Activated CD8-positive, alpha-beta memory T cell treated with anti-CD3 and anti-CD28 coated beads for 36 hours (primary cell): ENCODE measurements around the gene CSRP1. TPM values are rescaled to one million over a fixed set of nuclear protein-coding genes. Genes with fewer than 3 reads are reported as not detected.
"Not testable (repeated sequence)": the region's sequence is repeated elsewhere in the genome, so short reads cannot be mapped to it uniquely, and the experiment has no call there.

Experiments
- CTCF ChIA-PET: fragments of 350-600 bp; sonication (Branson Sonifier 250); formaldehyde crosslinking; loops from one replicate; lab custom pipeline; 2021; ENCODE audit warnings: antibody characterized with exemption; lab: Charles Lee
- POLR2A ChIA-PET: fragments of 350-600 bp; sonication (Branson Sonifier 250); formaldehyde crosslinking; loops from one replicate; lab custom pipeline; 2021; ENCODE audit warnings: antibody characterized with exemption; lab: Charles Lee
- total RNA-seq, 2 experiments: library from RNA; stranded (reverse); gene quantifications; one replicate each; pipeline ENCODE4 v1.2.3, GENCODE V29; 2021

CSRP1 gene
- total RNA-seq: 10 to 100 TPM; 69.3 to 71.8 TPM

DNA sequence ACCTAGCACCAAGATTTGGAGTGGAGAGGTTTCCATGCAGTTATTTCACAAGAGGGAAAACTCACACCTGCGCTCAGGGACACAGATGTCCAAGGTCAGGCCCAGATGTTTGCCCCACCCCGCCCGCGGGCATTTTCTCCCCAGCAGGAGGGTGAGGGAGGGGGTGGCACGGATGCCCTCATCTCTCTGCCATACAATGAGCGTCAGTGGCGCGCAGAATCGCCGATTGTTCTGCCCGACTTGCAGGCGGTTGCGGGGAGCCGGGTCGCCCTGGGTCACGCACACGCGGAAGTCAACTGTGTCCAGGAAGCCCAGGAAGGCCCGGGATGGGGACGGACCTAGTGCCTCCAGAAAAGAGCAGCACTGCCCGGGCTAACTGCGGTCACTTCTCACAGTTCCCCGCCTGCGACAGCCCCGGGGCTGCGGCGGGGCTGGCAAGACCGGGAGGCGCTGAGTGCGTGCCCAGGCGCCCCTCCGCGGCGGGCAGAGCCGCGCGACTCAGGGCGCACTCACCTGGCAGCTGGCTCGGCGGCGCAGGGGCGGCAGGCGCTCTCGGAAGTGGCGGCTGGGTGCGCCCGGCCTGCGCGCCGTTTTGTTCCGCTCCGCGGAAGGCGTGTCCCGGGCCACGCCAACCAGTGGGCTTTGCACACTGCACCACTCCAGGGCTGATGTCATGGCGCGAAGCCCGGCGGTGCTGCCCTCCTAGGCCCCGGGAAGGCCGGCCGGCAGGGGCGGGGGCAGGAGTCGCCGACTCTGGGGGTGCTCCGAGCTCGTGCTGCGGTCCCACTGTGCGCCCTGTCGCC is at the start of gene CSRP1:
CSRP1 (minus strand) TSS at position 567 of the 803 bp plus-strand sequence. CDS start 10,820 bp downstream, outside the sequence.
- ChIA-PET CTCF (interaction anchor here (1.1 to 3.3 kb wide), 6 partner anchors 8 to 52 kb away, joined by 3 to 24 read pairs (median 3); partner anchors contain the start of gene NAV1), POLR2A (interaction anchor here (0.7 to 1.5 kb wide), 3 partner anchors 10 to 1688 kb away, joined by 3 to 6 read pairs (median 6); no protein-coding TSS in a partner anchor)

- CTCF ChIA-PET: no interaction called here
- POLR2A ChIA-PET: no interaction called here
These were observed 48.6 kb upstream of the CSRP1 start for GRCh38 chr1:201555593-201555945.

DNA sequence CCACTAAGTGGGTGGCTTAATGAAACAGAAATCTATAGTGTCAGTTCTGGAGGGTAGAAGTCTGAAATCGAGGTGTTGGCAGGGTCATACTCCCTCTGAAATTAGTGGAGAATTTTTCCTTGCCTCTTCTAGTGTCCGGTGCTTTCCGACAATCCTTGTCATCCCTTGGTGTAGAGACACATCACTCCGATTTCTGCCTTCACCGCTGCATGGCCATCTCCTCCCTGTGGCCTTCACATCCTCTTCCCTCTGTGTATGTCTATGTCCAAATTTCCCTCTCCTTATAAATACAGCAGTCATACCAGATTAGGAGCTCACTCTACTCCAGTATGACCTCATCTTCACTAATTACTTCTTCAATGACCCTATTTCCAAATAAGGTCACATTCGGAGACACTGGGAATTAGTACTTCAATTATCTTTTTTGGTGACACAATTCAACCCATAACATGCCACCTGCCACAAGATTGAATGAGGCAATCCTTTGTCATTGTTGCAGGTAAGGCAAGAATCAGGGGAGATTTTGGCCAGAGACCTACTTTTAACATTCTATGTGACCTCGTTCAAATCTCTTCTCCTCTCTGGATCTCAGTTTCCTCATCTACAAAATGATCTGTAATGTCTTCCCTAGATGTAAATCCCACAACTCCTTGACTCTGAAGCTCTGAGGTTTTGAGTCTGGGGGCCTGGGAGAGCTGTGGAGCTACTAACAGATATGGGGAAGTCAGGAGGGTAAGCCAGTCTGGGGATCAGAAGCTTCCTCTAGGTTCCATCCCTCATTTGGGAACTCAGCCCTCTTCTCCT is 48.1 kb upstream of the CSRP1 start:
- ChIA-PET CTCF (no interaction called here), POLR2A (no interaction called here)

GRCh38 chr1:201554190-201554600 is 47.3 kb upstream of the CSRP1 start:
- POLR2A ChIA-PET: no interaction called here
- CTCF ChIA-PET: interaction anchor here (0.5 kb wide), 1 partner anchor 31 kb away, joined by 3 read pairs; no protein-coding TSS in a partner anchor

DNA sequence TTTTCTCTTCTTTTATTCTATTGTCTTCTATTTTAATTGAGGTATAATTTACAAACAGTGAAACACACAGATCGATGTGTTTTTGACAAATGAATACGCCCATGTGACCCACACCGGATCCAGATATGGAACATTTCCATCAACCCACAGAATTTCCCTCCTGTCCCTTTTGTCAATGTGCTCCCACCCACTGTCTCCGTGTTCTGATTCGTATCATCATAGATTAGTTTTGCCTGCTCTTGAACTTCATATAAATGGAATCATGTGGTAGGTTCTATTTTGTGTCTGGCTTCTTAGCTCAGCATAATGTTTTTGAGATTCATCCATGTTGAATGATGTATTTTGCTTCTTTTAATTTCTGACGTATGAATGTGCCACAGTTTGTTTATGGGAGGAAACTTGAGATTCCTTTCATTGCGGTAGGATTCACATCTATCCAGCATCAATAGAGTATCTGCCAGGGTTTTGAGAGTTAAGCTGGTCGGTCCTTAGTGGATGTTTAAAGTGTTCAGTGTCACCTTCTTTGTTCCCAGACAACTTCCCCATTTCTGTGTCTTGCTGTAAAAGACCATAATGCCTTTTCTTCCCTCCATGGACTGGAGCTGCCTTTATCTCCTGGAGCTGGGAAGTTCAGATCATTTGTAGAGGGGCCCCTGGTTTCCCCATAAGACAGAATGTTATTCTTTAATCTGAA is 46.7 kb upstream of the CSRP1 start:
- ChIA-PET POLR2A (no interaction called here), CTCF (interaction anchor here (0.5 kb wide), 1 partner anchor 30 kb away, joined by 3 read pairs; no protein-coding TSS in a partner anchor)

GRCh38 chr1:201552941-201553351 is 46.0 kb upstream of the CSRP1 start:
- POLR2A ChIA-PET: no interaction called here
- CTCF ChIA-PET: no interaction called here

GRCh38 chr1:201551877-201552731 is 45.2 kb upstream of the CSRP1 start:
- POLR2A ChIA-PET: no interaction called here
- CTCF ChIA-PET: interaction anchor here (1.9 kb wide), 1 partner anchor 8 kb away, joined by 11 read pairs; no protein-coding TSS in a partner anchor

GRCh38 chr1:201551096-201551495 is 44.2 kb upstream of the CSRP1 start:
- POLR2A ChIA-PET: no interaction called here

GRCh38 chr1:201549522-201549921 is 42.6 kb upstream of the CSRP1 start:
- POLR2A ChIA-PET: not testable (repeated sequence)
- CTCF ChIA-PET: interaction anchor here (1.3 kb wide), 1 partner anchor 277 kb away, joined by 3 read pairs; no protein-coding TSS in a partner anchor

More at GRCh38 chr1:201551096-201551495, 44.2 kb upstream of the CSRP1 start:
- CTCF ChIA-PET: interaction anchor here (1.9 kb wide), 1 partner anchor 9 kb away, joined by 11 read pairs; no protein-coding TSS in a partner anchor

DNA sequence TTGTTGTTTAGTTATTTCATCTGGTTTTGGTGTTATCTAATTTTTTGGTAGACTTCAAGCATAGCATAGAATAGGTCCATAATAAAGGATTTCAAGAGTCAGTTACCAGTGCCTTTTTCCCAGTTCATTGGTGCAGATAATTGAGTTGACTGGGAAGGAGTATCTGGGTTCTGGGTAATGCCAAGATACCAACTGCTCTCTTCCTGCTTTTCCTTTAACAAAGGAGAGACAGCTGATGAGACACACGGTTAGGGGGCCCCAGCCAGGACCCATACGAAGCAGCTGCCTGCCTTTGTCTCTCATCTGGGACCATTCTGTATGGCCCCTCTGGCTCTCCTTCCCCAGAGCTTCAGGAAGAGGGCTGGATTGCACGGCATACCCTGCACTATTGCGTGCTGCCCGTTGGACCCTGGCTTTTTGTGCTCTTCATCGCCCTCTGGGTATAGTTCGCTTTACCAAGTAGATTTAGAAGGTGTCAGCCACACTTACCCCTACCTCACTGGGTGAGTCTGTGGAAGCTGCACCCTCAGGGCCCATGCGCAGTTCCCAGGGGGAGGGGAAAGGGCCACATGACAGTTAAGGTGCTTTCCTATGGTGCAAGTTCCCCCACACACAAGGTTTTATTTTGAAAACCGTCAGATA is 39.0 kb upstream of the CSRP1 start:
- CTCF ChIA-PET: interaction anchor here (0.7 kb wide), 1 partner anchor 24 kb away, joined by 3 read pairs; no protein-coding TSS in a partner anchor
- POLR2A ChIA-PET: interaction anchor here (0.7 kb wide), 1 partner anchor 140 kb away, joined by 6 read pairs; no protein-coding TSS in a partner anchor

GRCh38 chr1:201544710-201545109 is 37.8 kb upstream of the CSRP1 start:
- ChIA-PET POLR2A (no interaction called here), CTCF (interaction anchor here (0.7 kb wide), 1 partner anchor 62 kb away, joined by 3 read pairs; no protein-coding TSS in a partner anchor)

- ChIA-PET POLR2A (no interaction called here), CTCF (interaction anchor here (0.7 kb wide), 1 partner anchor 62 kb away, joined by 3 read pairs; no protein-coding TSS in a partner anchor)
These were observed 37.1 kb upstream of the CSRP1 start for GRCh38 chr1:201543871-201544642.

- ChIA-PET POLR2A (no interaction called here), CTCF (no interaction called here)
These were observed 35.5 kb upstream of the CSRP1 start for GRCh38 chr1:201542309-201543035.

DNA sequence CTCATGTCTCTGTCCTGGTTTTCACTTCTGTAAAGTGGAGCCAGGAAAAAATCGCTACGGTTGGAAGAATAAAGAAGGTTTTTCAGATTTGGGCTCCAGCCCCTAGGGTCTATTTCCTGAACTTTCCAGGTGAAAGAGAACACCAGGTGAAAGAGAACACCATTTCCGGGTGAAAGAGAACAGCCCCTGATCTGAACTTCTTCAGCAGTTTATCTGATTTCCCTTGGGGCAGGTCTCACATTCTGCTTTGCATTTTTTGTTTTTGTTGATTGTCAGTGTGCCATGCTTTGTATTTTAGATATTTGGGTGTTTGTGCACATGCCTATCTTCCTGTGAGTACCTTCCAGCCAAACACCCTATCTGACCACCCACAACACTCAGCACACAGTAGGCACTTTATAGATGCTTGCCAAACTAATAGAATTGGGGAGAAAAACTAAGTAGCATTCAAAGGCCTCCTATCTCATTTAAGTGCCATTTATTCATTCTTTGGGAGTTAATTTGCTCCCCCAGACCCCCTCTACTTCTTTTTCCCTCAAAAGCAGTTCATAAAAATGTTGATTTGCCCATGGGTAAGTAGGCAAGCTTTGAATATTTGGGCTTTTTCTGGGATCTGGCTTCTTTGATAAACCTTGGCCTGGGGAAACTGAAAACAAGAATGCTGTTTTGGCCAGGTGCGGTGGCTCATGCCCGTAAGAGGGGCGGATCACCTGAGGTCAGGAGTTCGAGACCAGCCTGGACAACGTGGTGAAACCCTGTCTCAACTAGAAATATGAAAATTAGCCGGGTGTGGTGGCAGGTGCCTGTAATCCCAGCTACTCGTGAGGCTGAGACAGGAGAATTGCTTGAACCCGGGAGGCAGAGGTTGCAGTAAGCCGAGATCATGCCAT is 34.2 kb upstream of the CSRP1 start:
- ChIA-PET POLR2A (no interaction called here), CTCF (interaction anchor here (1.1 kb wide), 1 partner anchor 288 kb away, joined by 4 read pairs; the partner anchor contains the start of gene IPO9)
